AG09309 (cell line): ENCODE data around the gene PHF2.

Experiments used
- DNase-seq: peaks from one replicate; pipeline ENCODE4 v3.0.0-alpha.2; 2010; ENCODE audit warnings: low read depth
- H3K4me3 ChIP-seq: 2 replicates; pipeline ENCODE4 v1.5.1; 2011; ENCODE audit warnings: mild to moderate bottlenecking, low read depth, low read length, moderate library complexity; ENCODE audit not compliant: control insufficient read depth
- CTCF ChIP-seq: IDR thresholded peaks from 2 replicates; pipeline ENCODE4 v1.5.1; 2011; ENCODE audit warnings: mild to moderate bottlenecking, low read depth, low read length, inconsistent platforms; ENCODE audit not compliant: insufficient read depth, control insufficient read depth; ENCODE audit errors: missing control alignments

Gene PHF2

GRCh38 chr9:93724852-93725251 is 148.5 kb downstream of the PHF2 start:
- no peak for DNase-seq
- no peak overlapping the region for H3K4me3 ChIP-seq
- no peak for TF ChIP-seq CTCF

- H3K4me3 ChIP-seq, result no peak overlapping the region
- no peak for DNase-seq
- TF ChIP-seq CTCF, result no peak
Observed at GRCh38 chr9:93725382-93725781, 149.0 kb downstream of the PHF2 start.

- DNase-seq, result no peak
- TF ChIP-seq CTCF, result no peak
- no peak overlapping the region for H3K4me3 ChIP-seq
Observed at GRCh38 chr9:93726147-93726546, 149.8 kb downstream of the PHF2 start.
